ACC112 (cell line): ENCODE measurements around the gene BMI1.

Experiments used
- H2AFZ ChIP-seq: fragments of 200-600 bp; sonication (generic); one replicate; pipeline ENCODE4 v1.6.0; 2017; ENCODE audit warnings: antibody characterized with exemption, low read length; ENCODE audit not compliant: unreplicated experiment
- H3K27ac ChIP-seq: fragments of 200-600 bp; sonication (generic); 2 replicates; pipeline ENCODE4 v1.5.1; 2014; ENCODE audit warnings: low read depth, mild to moderate bottlenecking, antibody characterized with exemption, low read length, moderate library complexity
- H3K27me3 ChIP-seq: fragments of 200-600 bp; sonication (generic); 2 replicates; pipeline ENCODE4 v1.6.1; 2014; ENCODE audit warnings: mild to moderate bottlenecking, antibody characterized with exemption, low read length, moderate library complexity, mixed read lengths; ENCODE audit not compliant: insufficient read depth
- H3K36me3 ChIP-seq: fragments of 200-600 bp; sonication (generic); 2 replicates; pipeline ENCODE4 v1.6.1; 2016; ENCODE audit warnings: mild to moderate bottlenecking, antibody characterized with exemption, low read length, moderate library complexity, mixed read lengths; ENCODE audit not compliant: insufficient read depth
- H3K4me1 ChIP-seq: fragments of 200-600 bp; sonication (generic); one replicate; pipeline ENCODE4 v1.6.1; 2016; ENCODE audit warnings: low read length, mixed read lengths; ENCODE audit not compliant: insufficient read depth, unreplicated experiment, control insufficient read depth
- H3K4me3 ChIP-seq: fragments of 200-600 bp; sonication (generic); 2 replicates; pipeline ENCODE4 v1.5.1; 2014; ENCODE audit warnings: mild to moderate bottlenecking, low read depth, low read length
- H3K79me2 ChIP-seq: fragments of 200-600 bp; sonication (generic); one replicate; pipeline ENCODE4 v1.6.0; 2016; ENCODE audit warnings: low read length; ENCODE audit not compliant: control insufficient read depth, unreplicated experiment, insufficient read depth

BMI1 gene

DNA sequence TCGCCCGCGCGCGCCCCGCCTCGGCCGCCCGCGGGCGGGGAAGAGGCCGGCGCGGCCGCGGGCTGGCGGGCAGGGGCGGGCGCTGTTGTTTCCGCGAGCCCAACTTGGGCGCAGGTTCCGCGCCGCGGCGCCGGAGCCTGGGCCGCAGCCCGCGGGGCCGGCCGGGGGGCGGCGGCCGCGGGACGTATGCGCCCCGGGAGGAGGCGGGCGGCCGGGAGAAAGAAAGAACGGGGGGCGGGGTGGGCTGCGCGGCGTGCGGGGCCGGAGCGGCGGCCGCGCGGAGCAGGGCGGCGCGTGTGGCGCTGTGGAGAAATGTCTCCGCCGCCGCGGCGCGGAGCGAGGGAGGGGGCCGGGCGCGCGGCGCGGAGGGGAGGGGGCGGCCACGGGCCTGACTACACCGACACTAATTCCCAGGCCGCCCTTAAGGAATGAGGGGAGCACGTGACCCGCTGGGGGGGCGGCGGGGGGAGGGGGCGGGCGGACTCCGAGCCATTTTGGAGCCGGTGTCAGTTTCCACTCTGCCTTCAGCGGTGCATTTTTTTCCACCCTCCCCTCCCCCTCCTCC is at the start of gene BMI1:
Gene BMI1 (plus strand): TSS at position 509 of the 565 bp plus-strand sequence. CDS start 5,351 bp downstream, outside the sequence.
- Histone ChIP-seq H3K79me2 (peaks cover 55% of the 10 kb centered on the region), H3K27me3 (peaks cover 29% of the 10 kb centered on the region), H3K4me1 (peaks cover 36% of the 10 kb centered on the region), H2AFZ (peak within 1 kb of the TSS; percentile 97), H3K27ac (peak within 1 kb of the TSS; percentile 54; the same call in 1 of the 2 replicates), H3K36me3 (no peaks in the 10 kb centered on the region), H3K4me3 (peak within 1 kb of the TSS; percentile 93)

DNA sequence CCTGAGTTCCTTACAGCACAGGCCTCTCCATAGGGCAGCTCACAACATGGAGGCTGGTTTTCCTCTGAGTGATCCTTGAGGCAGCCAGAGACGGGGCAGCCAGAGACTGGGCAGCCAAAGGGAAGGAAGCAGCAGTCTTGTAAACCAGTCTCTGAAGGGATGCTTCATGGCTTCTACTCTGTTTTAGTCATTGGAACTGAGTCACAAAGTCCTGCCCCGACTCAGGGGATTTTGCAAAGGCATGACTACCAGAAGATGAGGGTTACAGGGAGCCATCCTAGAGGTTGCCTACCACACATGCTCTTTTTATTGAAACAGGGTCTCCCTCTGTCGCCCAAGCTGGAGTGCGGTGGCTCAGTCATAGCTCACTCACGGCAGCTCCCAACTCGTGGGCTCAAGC is 49.1 kb upstream of the BMI1 start:
- H3K79me2 ChIP-seq = no peaks in the 10 kb centered on the region
- H3K4me1 ChIP-seq = no peaks in the 10 kb centered on the region

GRCh38 chr10:22278441-22278782 is 42.5 kb upstream of the BMI1 start:
- no peak overlapping the region for H3K4me3 ChIP-seq

More for the DNA sequence above, 49.1 kb upstream of the BMI1 start:
- Histone ChIP-seq H3K4me3 (no peak overlapping the region), H3K27me3 (no peaks in the 10 kb centered on the region), H2AFZ (no peak overlapping the region), H3K36me3 (no peaks in the 10 kb centered on the region), H3K27ac (no peak overlapping the region)

GRCh38 chr10:22280078-22280477 is 40.8 kb upstream of the BMI1 start:
- no peak overlapping the region for H3K4me3 ChIP-seq
- no peak overlapping the region for H2AFZ ChIP-seq
- H3K27me3 ChIP-seq = peaks cover 13% of the 10 kb centered on the region
- no peaks in the 10 kb centered on the region for H3K79me2 ChIP-seq
- no peak overlapping the region for H3K27ac ChIP-seq
- H3K4me1 ChIP-seq = no peaks in the 10 kb centered on the region
- no peaks in the 10 kb centered on the region for H3K36me3 ChIP-seq

More at GRCh38 chr10:22278441-22278782, 42.5 kb upstream of the BMI1 start:
- no peak overlapping the region for H3K27ac ChIP-seq
- no peaks in the 10 kb centered on the region for H3K4me1 ChIP-seq
- no peaks in the 10 kb centered on the region for H3K36me3 ChIP-seq
- no peak overlapping the region for H2AFZ ChIP-seq
- H3K27me3 ChIP-seq = peaks cover 13% of the 10 kb centered on the region
- H3K79me2 ChIP-seq = no peaks in the 10 kb centered on the region

- Histone ChIP-seq H3K27me3 (peaks cover 10% of the 10 kb centered on the region), H3K79me2 (no peaks in the 10 kb centered on the region), H3K27ac (no peak overlapping the region), H3K4me1 (no peaks in the 10 kb centered on the region), H3K4me3 (no peak overlapping the region), H3K36me3 (no peaks in the 10 kb centered on the region), H2AFZ (no peak overlapping the region)
Measured at GRCh38 chr10:22285130-22285529, 35.8 kb upstream of the BMI1 start.

GRCh38 chr10:22293747-22294404 is 27.0 kb upstream of the BMI1 start:
- Histone ChIP-seq H2AFZ (no peak overlapping the region), H3K27me3 (peaks cover 16% of the 10 kb centered on the region; the same call in 1 of the 2 replicates), H3K36me3 (no peaks in the 10 kb centered on the region), H3K27ac (no peak overlapping the region), H3K4me3 (no peak overlapping the region), H3K4me1 (no peaks in the 10 kb centered on the region), H3K79me2 (no peaks in the 10 kb centered on the region)

GRCh38 chr10:22294694-22295093 is 26.2 kb upstream of the BMI1 start:
- H3K27ac ChIP-seq = no peak overlapping the region
- no peak overlapping the region for H3K4me3 ChIP-seq
- no peaks in the 10 kb centered on the region for H3K4me1 ChIP-seq
- H3K27me3 ChIP-seq = peaks cover 13% of the 10 kb centered on the region; the same call in 1 of the 2 replicates
- H3K79me2 ChIP-seq = no peaks in the 10 kb centered on the region
- H3K36me3 ChIP-seq = no peaks in the 10 kb centered on the region
- no peak overlapping the region for H2AFZ ChIP-seq

DNA sequence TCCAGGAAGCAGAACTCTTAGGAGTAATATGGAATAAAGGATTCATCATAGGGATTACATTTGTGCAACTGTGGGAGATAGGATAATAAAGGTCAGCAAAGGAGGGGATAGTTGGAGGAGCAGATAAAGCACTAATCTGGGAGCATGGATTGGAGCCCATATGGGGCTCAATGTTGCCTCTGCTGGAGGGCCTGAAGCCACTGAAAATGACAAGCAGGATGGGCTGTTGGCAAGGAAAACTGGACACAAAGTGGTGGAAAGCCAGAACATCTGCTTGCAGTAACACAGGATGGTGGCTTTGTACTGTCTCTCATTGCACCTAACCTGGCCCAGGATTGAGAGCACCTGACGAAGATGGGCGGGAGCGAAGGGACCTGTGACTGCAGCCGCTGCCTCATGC is 19.7 kb upstream of the BMI1 start:
- Histone ChIP-seq H3K27me3 (no peaks in the 10 kb centered on the region), H3K27ac (no peak overlapping the region), H3K36me3 (no peaks in the 10 kb centered on the region), H3K79me2 (no peaks in the 10 kb centered on the region), H2AFZ (no peak overlapping the region), H3K4me1 (peaks cover 5% of the 10 kb centered on the region), H3K4me3 (no peak overlapping the region)

GRCh38 chr10:22303461-22303860 is 17.4 kb upstream of the BMI1 start:
- no peaks in the 10 kb centered on the region for H3K36me3 ChIP-seq
- H3K4me1 ChIP-seq = peaks cover 5% of the 10 kb centered on the region
- H3K27me3 ChIP-seq = no peaks in the 10 kb centered on the region
- H3K27ac ChIP-seq = no peak overlapping the region
- H3K79me2 ChIP-seq = no peaks in the 10 kb centered on the region
- H2AFZ ChIP-seq = no peak overlapping the region
- H3K4me3 ChIP-seq = no peak overlapping the region

- Histone ChIP-seq H2AFZ (no peak overlapping the region), H3K27me3 (no peaks in the 10 kb centered on the region), H3K4me1 (peaks cover 9% of the 10 kb centered on the region), H3K79me2 (no peaks in the 10 kb centered on the region), H3K27ac (no peak overlapping the region), H3K4me3 (no peak overlapping the region), H3K36me3 (no peaks in the 10 kb centered on the region)
Measured at GRCh38 chr10:22305721-22306120, 15.2 kb upstream of the BMI1 start.

DNA sequence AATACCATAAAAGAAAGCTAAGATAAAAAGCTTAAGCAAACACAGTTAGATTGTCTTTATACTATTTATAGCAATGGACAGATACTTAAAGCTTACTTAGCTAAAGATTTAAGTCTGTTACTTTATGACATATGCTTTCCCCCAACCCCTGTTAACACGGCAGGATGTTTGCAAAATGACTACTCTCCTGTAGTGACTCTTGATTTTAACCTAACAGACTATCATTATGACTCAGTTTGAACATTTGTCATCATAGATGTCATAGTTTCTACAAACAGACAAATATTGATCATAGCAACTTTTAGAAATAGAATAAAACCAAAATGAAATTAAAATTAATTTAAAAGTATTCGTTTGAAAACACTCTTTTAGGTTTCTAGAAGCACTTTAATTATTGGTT is 12.5 kb upstream of the BMI1 start:
- no peaks in the 10 kb centered on the region for H3K27me3 ChIP-seq
- no peak overlapping the region for H3K4me3 ChIP-seq
- H3K79me2 ChIP-seq = no peaks in the 10 kb centered on the region
- H2AFZ ChIP-seq = no peak overlapping the region
- H3K27ac ChIP-seq = peak overlapping the region; percentile 68
- H3K36me3 ChIP-seq = no peaks in the 10 kb centered on the region
- peaks cover 9% of the 10 kb centered on the region for H3K4me1 ChIP-seq
